Adipocyte (in vitro differentiated cells): ENCODE results near the gene SFT2D3.

Experiments
- DNase-seq: peaks from one replicate; pipeline ENCODE4 v3.0.0-alpha.2; 2015; ENCODE audit warnings: low read depth
- H3K27me3 ChIP-seq: replicated peaks from 2 replicates; pipeline ENCODE4 v1.7.0; 2013; ENCODE audit warnings: mild to moderate bottlenecking, low read length, moderate library complexity; ENCODE audit not compliant: control insufficient read depth, insufficient read depth
- H3K36me3 ChIP-seq: 2 replicates; pipeline ENCODE4 v1.7.0; 2013; ENCODE audit warnings: low read length, mild to moderate bottlenecking, moderate library complexity; ENCODE audit not compliant: control insufficient read depth, insufficient read depth, severe bottlenecking
- H3K4me1 ChIP-seq: 2 replicates; pipeline ENCODE4 v1.7.0; 2013; ENCODE audit warnings: mild to moderate bottlenecking, low read length, moderate library complexity; ENCODE audit not compliant: control insufficient read depth, insufficient read depth
- H3K4me3 ChIP-seq: 2 replicates; pipeline ENCODE4 v1.7.0; 2013; ENCODE audit warnings: mild to moderate bottlenecking, low read length, moderate library complexity
- H3K9ac ChIP-seq: 2 replicates; pipeline ENCODE4 v1.7.0; 2013; ENCODE audit warnings: mild to moderate bottlenecking, low read length, moderate library complexity
- H3K9me3 ChIP-seq: 2 replicates; pipeline ENCODE4 v1.7.0; 2013; ENCODE audit warnings: mild to moderate bottlenecking, low read length, moderate library complexity; ENCODE audit not compliant: control insufficient read depth

The SFT2D3 gene, protein sequence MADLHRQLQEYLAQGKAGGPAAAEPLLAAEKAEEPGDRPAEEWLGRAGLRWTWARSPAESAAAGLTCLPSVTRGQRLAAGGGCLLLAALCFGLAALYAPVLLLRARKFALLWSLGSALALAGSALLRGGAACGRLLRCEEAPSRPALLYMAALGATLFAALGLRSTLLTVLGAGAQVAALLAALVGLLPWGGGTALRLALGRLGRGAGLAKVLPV

DNA sequence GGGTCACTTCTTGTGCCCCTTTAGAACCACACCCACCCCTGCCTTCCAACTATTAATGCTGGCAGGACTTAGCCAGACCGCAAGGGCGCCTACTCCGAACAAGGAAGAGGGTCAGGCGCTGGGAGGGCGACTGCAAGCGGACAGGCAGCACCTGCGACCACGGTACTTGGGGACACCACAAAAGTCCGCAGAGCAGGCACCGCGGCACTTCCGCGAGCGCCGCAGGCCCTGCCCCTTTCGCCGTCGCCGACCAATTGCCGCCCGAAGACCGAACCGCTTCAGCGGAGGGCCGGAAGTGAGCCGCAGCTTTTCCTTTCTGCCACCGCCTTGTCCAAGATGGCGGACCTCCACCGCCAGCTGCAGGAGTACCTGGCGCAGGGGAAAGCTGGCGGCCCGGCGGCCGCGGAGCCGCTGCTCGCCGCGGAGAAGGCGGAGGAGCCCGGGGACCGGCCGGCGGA lies at the start of gene SFT2D3:
SFT2D3 (plus strand) TSS at position 305 of the 458 bp plus-strand sequence; CDS start at position 337, 32 bp downstream.
- no peaks in the 10 kb centered on the region for H3K36me3 ChIP-seq
- DNase-seq, result peak; percentile 96
- peak within 1 kb of the TSS; percentile 91 for H3K4me3 ChIP-seq

DNA sequence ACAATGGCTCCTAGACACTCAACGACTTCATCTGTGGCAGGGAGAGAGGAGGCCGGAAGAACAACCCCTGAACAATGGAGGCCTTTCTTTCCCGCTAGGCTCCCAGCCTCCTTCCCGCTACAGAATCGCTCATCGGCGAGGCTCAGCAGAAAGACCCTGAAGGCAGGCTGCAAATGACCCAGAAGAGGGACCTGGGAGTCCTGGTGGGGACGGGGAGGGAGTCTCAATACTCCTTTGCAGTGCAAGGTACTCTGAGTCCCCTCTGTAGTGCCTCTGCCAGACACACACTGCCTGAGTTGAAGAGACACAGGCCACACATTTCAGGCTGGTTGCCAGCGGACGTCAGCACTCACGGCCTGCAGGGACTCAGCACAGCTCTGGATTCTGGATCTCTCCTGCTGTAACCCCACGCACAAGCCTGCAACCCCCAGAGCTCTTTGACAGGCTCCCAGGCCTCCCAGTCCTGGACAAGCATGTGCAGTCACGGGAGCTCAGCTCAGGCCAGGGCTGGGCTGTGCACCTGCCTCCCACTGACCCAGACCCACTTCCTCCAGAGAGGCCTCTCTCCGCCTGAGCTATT lies 49.2 kb upstream of the SFT2D3 start:
- Histone ChIP-seq H3K9me3 (no peaks in the 10 kb centered on the region), H3K36me3 (peaks cover 4% of the 10 kb centered on the region), H3K27me3 (no peaks in the 10 kb centered on the region), H3K9ac (no peak overlapping the region), H3K4me1 (peaks cover 9% of the 10 kb centered on the region), H3K4me3 (no peak overlapping the region)
- DNase-seq, result no peak

More for the DNA sequence above, at the start of gene SFT2D3:
- Histone ChIP-seq H3K27me3 (no peaks in the 10 kb centered on the region), H3K9me3 (no peaks in the 10 kb centered on the region), H3K9ac (peak within 1 kb of the TSS; percentile 92), H3K4me1 (peaks cover 45% of the 10 kb centered on the region)

DNA sequence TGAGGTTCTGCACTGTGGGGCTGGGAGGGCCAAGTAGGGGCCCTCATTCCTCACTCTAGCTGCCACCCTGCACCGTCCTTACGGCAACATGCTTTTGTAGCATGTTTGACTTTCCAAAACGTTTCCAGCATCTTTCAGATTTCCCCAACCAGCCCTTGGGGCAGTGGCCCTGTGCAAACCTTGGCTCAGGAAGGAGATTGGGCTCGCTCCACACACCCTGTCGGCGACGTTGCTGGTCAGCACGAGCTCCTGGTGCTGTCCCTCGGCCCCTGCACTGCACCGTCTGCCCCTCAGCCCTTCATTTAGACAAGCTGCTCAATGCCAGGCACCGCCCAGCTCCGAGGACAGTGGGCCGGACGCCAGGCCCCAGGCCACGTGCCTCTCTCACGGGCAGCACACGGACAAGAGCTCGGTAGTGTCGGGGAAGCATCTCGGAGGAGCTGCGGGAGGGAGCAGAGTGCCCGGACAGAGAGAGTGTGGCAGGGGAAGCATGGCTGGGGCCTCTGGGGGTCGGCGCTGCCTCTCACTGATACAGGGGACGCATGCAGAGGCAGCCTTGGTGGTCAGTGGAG lies 48.4 kb upstream of the SFT2D3 start:
- Histone ChIP-seq H3K9me3 (no peaks in the 10 kb centered on the region), H3K27me3 (no peaks in the 10 kb centered on the region), H3K4me3 (no peak overlapping the region), H3K4me1 (peaks cover 6% of the 10 kb centered on the region), H3K36me3 (peaks cover 4% of the 10 kb centered on the region), H3K9ac (no peak overlapping the region)
- DNase-seq, result no peak

DNA sequence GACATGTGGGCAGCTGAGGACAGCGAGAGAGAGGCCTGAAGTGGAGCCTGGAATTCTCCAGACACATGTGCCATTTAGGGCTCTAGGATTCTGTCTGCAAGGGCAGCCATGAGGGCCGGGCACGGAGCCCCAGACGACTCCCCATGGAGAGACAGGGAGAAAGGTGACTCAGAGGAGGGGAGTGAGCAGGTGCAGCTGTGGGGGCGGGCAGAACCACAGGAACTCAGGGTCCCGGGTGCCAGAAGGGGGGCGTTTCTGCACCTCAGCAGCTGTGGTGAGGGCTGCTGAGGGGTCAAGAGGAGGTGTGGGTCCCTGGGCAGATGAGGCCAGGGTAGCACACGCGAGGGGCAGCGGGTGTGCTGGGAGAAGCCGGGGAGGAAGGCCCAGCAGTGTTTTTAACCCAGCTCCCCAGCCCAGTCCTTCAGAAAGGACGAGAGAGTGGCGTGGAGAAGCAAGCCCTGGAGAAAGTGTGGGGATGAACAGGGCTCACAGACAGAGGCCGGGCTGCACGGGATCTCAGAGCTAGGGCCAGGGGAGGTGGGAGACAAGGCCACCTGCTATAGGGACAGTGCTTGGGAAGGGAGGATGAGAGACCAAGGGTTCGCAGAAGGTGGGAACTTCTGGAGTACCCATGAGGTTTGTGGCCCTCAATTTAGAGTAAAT lies 47.7 kb upstream of the SFT2D3 start:
- H3K4me1 ChIP-seq, result peaks cover 6% of the 10 kb centered on the region
- H3K4me3 ChIP-seq, result no peak overlapping the region
- H3K36me3 ChIP-seq, result peaks cover 4% of the 10 kb centered on the region
- no peaks in the 10 kb centered on the region for H3K27me3 ChIP-seq
- H3K9ac ChIP-seq, result no peak overlapping the region
- no peak for DNase-seq
- no peaks in the 10 kb centered on the region for H3K9me3 ChIP-seq

DNA sequence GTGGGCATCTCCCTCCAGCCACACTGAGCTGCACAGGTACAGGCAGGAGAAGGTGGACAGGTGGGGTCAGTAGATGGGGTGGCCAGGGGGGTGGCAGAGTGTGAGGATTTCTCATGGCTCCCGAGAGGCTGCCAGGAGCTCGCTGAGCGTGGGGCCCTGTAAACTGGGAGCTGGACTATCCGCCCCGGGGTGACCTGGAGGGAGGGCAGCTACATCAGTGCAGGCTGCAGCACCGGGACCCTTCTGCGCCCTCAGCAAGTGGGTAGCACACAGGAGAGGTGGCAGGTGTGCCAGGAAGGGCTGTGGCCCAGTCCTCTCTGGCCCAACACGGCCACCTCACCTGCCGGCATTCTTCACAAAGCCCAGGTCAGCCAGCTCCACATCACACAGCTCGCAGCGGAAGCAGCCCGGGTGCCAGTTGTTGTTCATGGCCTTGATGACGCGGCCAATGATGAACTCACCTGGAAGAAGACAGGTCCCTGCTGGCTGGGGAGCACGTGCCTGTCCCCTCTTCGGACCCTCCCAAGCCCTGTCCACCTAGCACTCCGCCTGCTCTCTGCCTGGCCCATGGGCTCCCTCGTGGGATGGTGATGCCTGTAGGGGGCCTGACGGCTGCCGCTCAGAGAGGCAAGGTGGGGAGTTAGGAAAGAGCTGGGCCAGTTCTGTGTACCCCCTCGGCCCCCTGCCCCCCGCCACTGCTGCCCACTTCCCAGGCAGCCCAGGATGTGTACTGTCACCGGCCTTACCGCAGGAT lies 47.0 kb upstream of the SFT2D3 start:
- no peak overlapping the region for H3K9ac ChIP-seq
- peaks cover 7% of the 10 kb centered on the region for H3K4me1 ChIP-seq
- no peak overlapping the region for H3K4me3 ChIP-seq
- H3K9me3 ChIP-seq, result no peaks in the 10 kb centered on the region
- H3K27me3 ChIP-seq, result no peaks in the 10 kb centered on the region
- no peak for DNase-seq
- peaks cover 4% of the 10 kb centered on the region for H3K36me3 ChIP-seq

DNA sequence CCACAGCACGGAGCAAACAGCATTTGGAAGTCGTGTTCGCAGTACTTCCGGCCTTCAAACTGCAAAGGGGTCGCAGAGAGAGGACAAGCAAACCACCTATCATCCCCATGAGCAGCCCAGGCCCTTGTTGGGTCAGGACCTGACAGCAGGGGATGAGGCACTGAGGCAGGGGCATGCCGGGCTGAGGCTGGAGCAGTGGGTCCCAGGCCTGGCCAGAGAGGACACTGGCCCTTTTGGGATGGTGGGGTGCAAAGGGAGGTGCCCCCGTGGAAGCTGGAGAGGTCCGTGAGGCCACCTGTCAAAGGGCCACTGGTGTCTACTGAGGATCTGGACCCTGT lies 46.5 kb upstream of the SFT2D3 start:
- peaks cover 3% of the 10 kb centered on the region for H3K4me1 ChIP-seq
- no peak overlapping the region for H3K4me3 ChIP-seq
- no peak overlapping the region for H3K9ac ChIP-seq
- H3K27me3 ChIP-seq, result no peaks in the 10 kb centered on the region
- no peak for DNase-seq
- H3K36me3 ChIP-seq, result peaks cover 4% of the 10 kb centered on the region
- no peaks in the 10 kb centered on the region for H3K9me3 ChIP-seq

DNA sequence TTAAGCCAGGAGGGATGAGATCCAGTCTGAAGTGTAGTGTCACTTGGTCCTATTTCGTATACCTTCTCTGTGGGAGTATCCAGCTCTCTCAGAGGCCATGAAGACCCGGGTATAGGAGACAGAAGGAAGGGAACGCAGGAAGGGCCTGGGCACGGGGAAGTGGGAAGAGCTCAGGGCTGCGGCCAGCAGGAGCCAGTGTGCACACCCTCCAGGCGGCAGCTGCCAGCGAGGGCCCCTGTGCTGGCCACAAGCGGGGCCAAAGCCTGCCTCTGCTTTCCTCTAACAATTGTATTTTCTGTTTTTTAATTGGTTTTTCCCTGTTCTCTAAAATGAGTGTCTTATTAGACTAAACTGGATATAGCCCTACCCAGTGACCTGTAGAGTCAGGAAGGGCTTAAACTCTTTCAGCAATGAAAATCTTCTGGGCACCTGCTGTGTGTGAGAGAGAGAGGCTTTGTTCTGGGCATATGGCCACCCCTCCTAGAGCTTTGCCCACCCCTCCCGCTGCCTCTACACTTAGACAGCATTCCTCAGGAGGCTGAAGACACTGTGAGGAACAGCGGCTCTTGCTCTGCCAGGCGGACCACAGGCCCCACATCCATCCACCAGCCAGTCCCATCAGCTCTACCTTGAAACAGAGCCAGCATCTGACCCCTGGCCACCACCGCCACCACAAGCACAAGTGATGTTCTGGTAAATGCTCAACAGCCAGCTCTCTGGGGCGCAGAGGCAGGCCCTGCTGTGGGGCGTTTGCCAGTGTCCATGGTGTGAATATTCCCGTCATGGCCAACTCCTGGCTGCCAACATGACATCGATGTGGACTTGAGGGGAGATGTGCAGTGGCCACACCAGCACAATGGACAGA lies 45.9 kb upstream of the SFT2D3 start:
- peaks cover 5% of the 10 kb centered on the region for H3K4me1 ChIP-seq
- no peaks in the 10 kb centered on the region for H3K27me3 ChIP-seq
- no peaks in the 10 kb centered on the region for H3K9me3 ChIP-seq
- H3K36me3 ChIP-seq, result peaks cover 4% of the 10 kb centered on the region
- H3K9ac ChIP-seq, result no peak overlapping the region
- no peak overlapping the region for H3K4me3 ChIP-seq
- no peak for DNase-seq

DNA sequence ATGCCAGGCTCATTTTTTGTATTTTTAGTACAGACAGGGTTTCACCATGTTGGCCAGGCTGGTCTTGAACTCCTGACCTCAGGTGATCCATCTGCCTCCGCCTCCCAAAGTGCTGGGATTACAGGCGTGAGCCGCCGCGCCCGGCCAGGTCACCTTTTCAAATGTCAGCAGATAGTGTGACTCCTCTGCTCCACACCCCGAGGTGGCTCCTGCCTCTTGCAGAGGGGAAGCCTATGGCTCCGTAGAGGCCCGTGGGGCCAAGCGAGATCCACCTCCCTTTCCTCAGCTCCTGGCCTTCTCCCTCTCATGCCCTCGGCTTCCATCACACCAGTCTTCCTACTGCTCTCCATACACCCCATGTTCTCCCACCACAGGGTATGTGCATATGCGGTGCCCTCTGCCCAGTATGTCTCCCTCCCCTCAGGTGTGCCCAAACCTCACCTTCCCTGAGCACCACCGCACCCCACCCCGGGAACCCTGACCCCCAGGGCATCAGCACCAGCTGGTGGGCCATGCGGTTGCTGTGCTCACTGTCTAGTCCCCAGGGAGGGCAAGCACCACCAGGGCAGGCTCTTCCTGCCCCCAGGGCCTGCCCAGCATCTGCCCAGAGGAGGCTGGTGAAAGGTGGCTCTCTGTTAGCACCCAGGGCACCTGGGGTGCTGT lies 44.6 kb upstream of the SFT2D3 start:
- Histone ChIP-seq H3K9me3 (no peaks in the 10 kb centered on the region), H3K9ac (no peak overlapping the region)

DNA sequence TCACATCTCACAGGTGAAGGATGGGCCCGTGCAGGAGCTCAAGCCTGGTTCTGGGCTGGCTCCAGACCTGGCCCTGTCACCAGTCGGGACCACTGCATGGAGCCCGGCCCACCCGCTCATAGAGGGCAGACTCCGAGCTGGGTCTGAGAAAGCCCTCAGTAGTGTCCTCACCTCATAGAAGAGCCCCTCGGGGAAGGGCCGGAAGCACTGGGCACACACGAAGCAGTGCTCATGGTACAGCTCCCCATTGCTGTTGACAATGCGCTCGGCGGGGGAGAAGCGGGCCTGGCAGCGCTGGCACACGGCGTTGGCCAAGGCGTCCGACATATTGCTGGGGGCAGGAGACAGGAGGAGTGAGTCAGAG lies 44.1 kb upstream of the SFT2D3 start:
- Histone ChIP-seq H3K9ac (no peak overlapping the region), H3K9me3 (no peaks in the 10 kb centered on the region), H3K4me3 (no peak overlapping the region), H3K4me1 (peaks cover 21% of the 10 kb centered on the region), H3K27me3 (no peaks in the 10 kb centered on the region), H3K36me3 (peaks cover 4% of the 10 kb centered on the region)
- no peak for DNase-seq

More for the DNA sequence above, 44.6 kb upstream of the SFT2D3 start:
- peaks cover 4% of the 10 kb centered on the region for H3K36me3 ChIP-seq
- H3K4me1 ChIP-seq, result peaks cover 15% of the 10 kb centered on the region
- no peak for DNase-seq
- H3K4me3 ChIP-seq, result no peak overlapping the region
- H3K27me3 ChIP-seq, result no peaks in the 10 kb centered on the region

DNA sequence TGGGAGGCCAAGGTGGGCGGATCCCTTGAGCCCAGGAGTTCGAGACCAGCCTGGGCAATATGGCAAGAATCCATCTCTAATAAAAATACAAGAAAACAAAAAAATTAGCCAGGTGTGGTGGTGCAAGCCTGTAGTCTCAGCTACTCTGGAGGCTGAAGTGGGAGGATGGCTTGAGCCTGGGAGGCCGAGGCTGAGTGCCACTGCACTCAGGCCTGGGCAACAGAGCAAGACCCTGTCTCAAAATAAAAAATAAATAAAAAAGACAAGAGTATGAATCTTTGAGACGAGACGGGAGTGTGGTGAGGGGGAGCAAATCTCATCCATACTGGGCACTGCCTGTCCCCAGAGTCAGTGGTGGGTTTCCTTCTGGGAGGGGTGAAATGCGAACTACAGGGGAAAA lies 43.2 kb upstream of the SFT2D3 start:
- Histone ChIP-seq H3K4me3 (no peak overlapping the region), H3K9ac (no peak overlapping the region), H3K36me3 (peaks cover 4% of the 10 kb centered on the region), H3K27me3 (no peaks in the 10 kb centered on the region), H3K9me3 (no peaks in the 10 kb centered on the region), H3K4me1 (peaks cover 22% of the 10 kb centered on the region)
- DNase-seq, result no peak
